ENCODE data around the gene PSTPIP2. TPM values are rescaled to one million over a fixed set of nuclear protein-coding genes. Genes with fewer than 3 reads are reported as not detected.

Gene PSTPIP2
- total and polyA plus RNA-seq, 2 of the 4 experiments (the other 2 are of a cell fraction): 10.4 to 12.4 TPM

DNA sequence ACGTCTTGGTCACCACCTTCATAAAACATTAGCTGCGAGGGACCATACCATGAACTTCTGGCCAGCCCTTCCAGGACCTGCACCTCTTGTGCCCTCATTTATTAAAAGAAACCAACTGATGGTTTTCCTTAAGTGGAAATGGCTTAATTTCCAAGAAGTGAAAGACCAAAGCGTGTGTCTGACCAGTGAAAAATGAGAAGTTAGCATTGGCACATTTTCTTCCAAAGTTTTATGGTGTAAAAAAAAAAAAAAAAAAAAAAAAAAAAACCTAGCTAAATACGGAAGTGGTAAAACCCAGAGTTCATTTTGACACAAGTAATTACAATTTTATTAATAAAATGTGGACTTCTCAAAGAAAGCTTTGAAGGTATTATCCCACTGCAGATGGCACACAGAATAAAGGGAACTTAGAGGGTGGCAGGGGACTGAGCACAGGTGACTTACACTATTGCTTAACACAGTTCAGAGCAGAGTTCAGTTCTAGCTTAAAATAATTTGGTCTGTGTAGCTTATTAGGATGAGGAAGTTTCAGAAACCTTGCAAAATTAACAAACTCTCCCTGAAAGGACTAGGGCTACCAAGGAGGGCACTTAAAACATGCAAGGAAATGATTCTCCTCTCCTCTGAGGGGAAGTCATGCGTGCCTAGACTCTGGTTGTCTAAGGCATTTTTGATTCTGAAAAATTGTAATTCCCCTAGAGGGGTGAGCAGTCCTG is 62.8 kb downstream of the PSTPIP2 start:
- Histone ChIP-seq H2AK5ac (ENCODE audit: low read depth, low read length) (no peak overlapping the region), H3K4ac (ENCODE audit: low read depth, low read length) (no peak overlapping the region), H4K20me1 (ENCODE audit: insufficient read depth, low read length) (no peaks in the 10 kb centered on the region), H4K5ac (ENCODE audit: low read depth, low read length) (no peak overlapping the region), H4K8ac (ENCODE audit: low read depth in 2 of 2, low read length in 2 of 2) (no peak overlapping the region), H3K4me3 (ENCODE audit: insufficient read depth, low read depth, low read length) (no peak overlapping the region), H3K79me1 (ENCODE audit: low read depth in 1 of 2, low read length in 2 of 2) (no peaks in the 10 kb centered on the region), H3K14ac (replicated peaks; ENCODE audit: low read depth, low read length) (no peak overlapping the region), H2BK20ac (ENCODE audit: low read depth, low read length) (no peak overlapping the region), H3K36me3 (ENCODE audit: control insufficient read depth, insufficient read depth, low read length) (peaks cover 22% of the 10 kb centered on the region), H3K23ac (ENCODE audit: low read depth, low read length) (no peak overlapping the region), H2BK120ac (ENCODE audit: low read depth, low read length) (no peak overlapping the region), H3K18ac (ENCODE audit: low read depth, low read length) (no peak overlapping the region), H3K4me1 (ENCODE audit: control insufficient read depth, insufficient read depth, low read length) (no peaks in the 10 kb centered on the region), H3K27me3 (ENCODE audit: control insufficient read depth, insufficient read depth, low read length) (no peaks in the 10 kb centered on the region), H2BK15ac (ENCODE audit: low read depth, low read length) (no peak overlapping the region), H2AFZ (replicated peaks; ENCODE audit: low read length, poor library complexity) (no peak overlapping the region), H3K9me1 (ENCODE audit: insufficient read depth, low read length) (peaks cover 8% of the 10 kb centered on the region; the same call in 1 of the 2 replicates), H3K27ac (ENCODE audit: insufficient read depth, low read length) (no peak overlapping the region), H3K9ac (ENCODE audit: low read depth, low read length) (no peak overlapping the region), H3K4me2 (ENCODE audit: low read depth, low read length) (no peak overlapping the region), H2AK9ac (replicated peaks; ENCODE audit: low read depth, low read length, poor library complexity) (no peak overlapping the region), H3K9me3 (ENCODE audit: control insufficient read depth, insufficient read depth, low read length) (no peaks in the 10 kb centered on the region), H2BK5ac (ENCODE audit: low read depth, low read length, poor library complexity, severe bottlenecking) (no peak overlapping the region), H4K91ac (ENCODE audit: insufficient read depth, low read depth, low read length) (no peak overlapping the region), H3K56ac (ENCODE audit: extremely low read depth, insufficient read depth, low read length) (no peak overlapping the region)
- dilution Hi-C loops (cut with HindIII; ENCODE audit: low sequenced_read_pairs, unreplicated experiment): no loop called here
- BruUV-seq (replicated peaks): no TSS peak
- TF ChIP-seq, protein P1, sequence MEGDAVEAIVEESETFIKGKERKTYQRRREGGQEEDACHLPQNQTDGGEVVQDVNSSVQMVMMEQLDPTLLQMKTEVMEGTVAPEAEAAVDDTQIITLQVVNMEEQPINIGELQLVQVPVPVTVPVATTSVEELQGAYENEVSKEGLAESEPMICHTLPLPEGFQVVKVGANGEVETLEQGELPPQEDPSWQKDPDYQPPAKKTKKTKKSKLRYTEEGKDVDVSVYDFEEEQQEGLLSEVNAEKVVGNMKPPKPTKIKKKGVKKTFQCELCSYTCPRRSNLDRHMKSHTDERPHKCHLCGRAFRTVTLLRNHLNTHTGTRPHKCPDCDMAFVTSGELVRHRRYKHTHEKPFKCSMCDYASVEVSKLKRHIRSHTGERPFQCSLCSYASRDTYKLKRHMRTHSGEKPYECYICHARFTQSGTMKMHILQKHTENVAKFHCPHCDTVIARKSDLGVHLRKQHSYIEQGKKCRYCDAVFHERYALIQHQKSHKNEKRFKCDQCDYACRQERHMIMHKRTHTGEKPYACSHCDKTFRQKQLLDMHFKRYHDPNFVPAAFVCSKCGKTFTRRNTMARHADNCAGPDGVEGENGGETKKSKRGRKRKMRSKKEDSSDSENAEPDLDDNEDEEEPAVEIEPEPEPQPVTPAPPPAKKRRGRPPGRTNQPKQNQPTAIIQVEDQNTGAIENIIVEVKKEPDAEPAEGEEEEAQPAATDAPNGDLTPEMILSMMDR (conservative IDR thresholded peaks at IDR 0.05; ENCODE audit: low read depth, low read length): no peak
- no peak for TF ChIP-seq BHLHE40 (IDR thresholded peaks at IDR 0.05; ENCODE audit: low read depth, low read length)
- no peak for TF ChIP-seq RFX5 (IDR thresholded peaks at IDR 0.05; ENCODE audit: low read depth, low read length)
- TF ChIP-seq MAZ (IDR thresholded peaks at IDR 0.05; ENCODE audit: borderline replicate concordance, low read depth, low read length): no peak
- TF ChIP-seq MXI1 (IDR thresholded peaks at IDR 0.05; ENCODE audit: borderline replicate concordance, low read depth, low read length): no peak
- TF ChIP-seq NFE2L2 (IDR thresholded peaks at IDR 0.05; ENCODE audit: low read depth, low read length): no peak
- TF ChIP-seq, protein P2, sequence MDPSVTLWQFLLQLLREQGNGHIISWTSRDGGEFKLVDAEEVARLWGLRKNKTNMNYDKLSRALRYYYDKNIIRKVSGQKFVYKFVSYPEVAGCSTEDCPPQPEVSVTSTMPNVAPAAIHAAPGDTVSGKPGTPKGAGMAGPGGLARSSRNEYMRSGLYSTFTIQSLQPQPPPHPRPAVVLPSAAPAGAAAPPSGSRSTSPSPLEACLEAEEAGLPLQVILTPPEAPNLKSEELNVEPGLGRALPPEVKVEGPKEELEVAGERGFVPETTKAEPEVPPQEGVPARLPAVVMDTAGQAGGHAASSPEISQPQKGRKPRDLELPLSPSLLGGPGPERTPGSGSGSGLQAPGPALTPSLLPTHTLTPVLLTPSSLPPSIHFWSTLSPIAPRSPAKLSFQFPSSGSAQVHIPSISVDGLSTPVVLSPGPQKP (IDR thresholded peaks at IDR 0.05; ENCODE audit: borderline replicate concordance, low read depth, low read length): no peak
- TF ChIP-seq FOS (IDR thresholded peaks at IDR 0.05; ENCODE audit: low read depth, low read length): no peak
- TF ChIP-seq RCOR1 (IDR thresholded peaks at IDR 0.05; ENCODE audit: insufficient replicate concordance, low read length): no peak
- TF ChIP-seq CHD1 (IDR thresholded peaks at IDR 0.05; ENCODE audit: low read depth, low read length): no peak
- ATAC-seq (ENCODE audit: low read depth) (no peak), DNase-seq (no peak)
- intact Hi-C loops (cut with micrococcal nuclease): loop anchor here (5.0 kb wide), 1 partner anchor 38 kb away; no protein-coding TSS in a partner anchor
- in situ Hi-C loops (cut with MboI; ENCODE audit: low sequenced_read_pairs): no loop called here
- no CpG with 5 or more reads among the region's 5 CpGs for WGBS, 2 experiments (ENCODE audit: extremely low coverage in 2 of 2, insufficient read length in 1 of 2)
- ChIA-PET POLR2A (ENCODE audit: unreplicated experiment) (no interaction called here), CTCF (no interaction called here)

All from IMR-90 (cell line).